ENCODE data around the gene SP2. TPM values are rescaled to one million over a fixed set of nuclear protein-coding genes. Genes with fewer than 3 reads are reported as not detected.

Gene SP2
- total and polyA plus RNA-seq, 4 donors: 1.6 to 25.9 (median 14.4) TPM

Other genes starting within 250 kb of the SP2 start
- 100 to 1,000 TPM; 165 to 185 TPM for gene KPNB1, start 246.3 kb upstream of the SP2 start, total RNA-seq
- gene KPNB1, start 246.3 kb upstream of the SP2 start, polyA plus RNA-seq (ENCODE audit: insufficient read length in 2 of 2): 100 to 1,000 TPM; 152 to 164 TPM
- 10 to 100 TPM; 10.4 to 11.5 TPM for gene TBKBP1, start 202.1 kb upstream of the SP2 start, total RNA-seq
- 10 to 100 TPM; 46.2 to 62.8 TPM for gene TBKBP1, start 202.1 kb upstream of the SP2 start, polyA plus RNA-seq (ENCODE audit: insufficient read length in 2 of 2)
- gene TBX21, start 163.0 kb upstream of the SP2 start, total RNA-seq: under 1 TPM; 0.17 to 0.20 TPM
- under 1 TPM; 0.32 to 0.36 TPM for gene TBX21, start 163.0 kb upstream of the SP2 start, polyA plus RNA-seq (ENCODE audit: insufficient read length in 2 of 2)
- 10 to 100 TPM in 1 of 2 donors, 1 to 10 TPM in 1; 7.1 to 12.5 TPM for gene OSBPL7, start 74.4 kb upstream of the SP2 start, total RNA-seq
- 10 to 100 TPM; 23.1 to 25.6 TPM for gene OSBPL7, start 74.4 kb upstream of the SP2 start, polyA plus RNA-seq (ENCODE audit: insufficient read length in 2 of 2)
- 10 to 100 TPM; 10.6 to 30.0 TPM for gene MRPL10, start 64.7 kb upstream of the SP2 start, total RNA-seq
- gene MRPL10, start 64.7 kb upstream of the SP2 start, polyA plus RNA-seq (ENCODE audit: insufficient read length in 2 of 2): 10 to 100 TPM; 37.6 to 40.8 TPM
- 1 to 10 TPM in 1 of 2 donors, under 1 TPM in 1; 0.40 to 3.4 TPM for gene LRRC46, start 64.6 kb upstream of the SP2 start, total RNA-seq
- 10 to 100 TPM in 1 of 2 donors, 1 to 10 TPM in 1; 8.9 to 13.1 TPM for gene LRRC46, start 64.6 kb upstream of the SP2 start, polyA plus RNA-seq (ENCODE audit: insufficient read length in 2 of 2)
- 10 to 100 TPM; 13.7 to 44.2 TPM for gene SCRN2, start 55.0 kb upstream of the SP2 start, total RNA-seq
- gene SCRN2, start 55.0 kb upstream of the SP2 start, polyA plus RNA-seq (ENCODE audit: insufficient read length in 2 of 2): 10 to 100 TPM; 31.5 to 35.9 TPM
- under 1 TPM; 0.22 to 0.30 TPM for gene SP6, start 45.1 kb upstream of the SP2 start, total RNA-seq
- under 1 TPM; 0.51 to 0.92 TPM for gene SP6, start 45.1 kb upstream of the SP2 start, polyA plus RNA-seq (ENCODE audit: insufficient read length in 2 of 2)
- gene PNPO, start 45.3 kb downstream of the SP2 start, total RNA-seq: 10 to 100 TPM; 22.4 to 24.0 TPM
- 10 to 100 TPM; 26.0 to 26.7 TPM for gene PNPO, start 45.3 kb downstream of the SP2 start, polyA plus RNA-seq (ENCODE audit: insufficient read length in 2 of 2)
- under 1 TPM in 1 of 2 donors, not detected in 1; 0.17 TPM for gene PRR15L, start 61.6 kb downstream of the SP2 start, total RNA-seq
- under 1 TPM in 1 of 2 donors, not detected in 1; 0.27 TPM for gene PRR15L, start 61.6 kb downstream of the SP2 start, polyA plus RNA-seq (ENCODE audit: insufficient read length in 2 of 2)
- 100 to 1,000 TPM in 1 of 2 donors, 10 to 100 TPM in 1; 77.0 to 147 TPM for gene CDK5RAP3, start 74.9 kb downstream of the SP2 start, total RNA-seq
- 100 to 1,000 TPM; 128 to 147 TPM for gene CDK5RAP3, start 74.9 kb downstream of the SP2 start, polyA plus RNA-seq (ENCODE audit: insufficient read length in 2 of 2)
- gene COPZ2, start 141.6 kb downstream of the SP2 start, total RNA-seq: 100 to 1,000 TPM in 1 of 2 donors, 10 to 100 TPM in 1; 27.1 to 137 TPM
- gene COPZ2, start 141.6 kb downstream of the SP2 start, polyA plus RNA-seq (ENCODE audit: insufficient read length in 2 of 2): 10 to 100 TPM in 1 of 2 donors, 1 to 10 TPM in 1; 7.8 to 35.6 TPM
- 10 to 100 TPM; 87.4 to 94.2 TPM for gene NFE2L1, start 152.1 kb downstream of the SP2 start, total RNA-seq
- gene NFE2L1, start 152.1 kb downstream of the SP2 start, polyA plus RNA-seq (ENCODE audit: insufficient read length in 2 of 2): 100 to 1,000 TPM; 139 to 148 TPM
- gene CBX1, start 205.2 kb downstream of the SP2 start, total RNA-seq: 100 to 1,000 TPM in 1 of 2 donors, 10 to 100 TPM in 1; 76.2 to 110 TPM
- 100 to 1,000 TPM; 210 to 240 TPM for gene CBX1, start 205.2 kb downstream of the SP2 start, polyA plus RNA-seq (ENCODE audit: insufficient read length in 2 of 2)
- 10 to 100 TPM; 13.4 to 18.9 TPM for gene SNX11, start 211.5 kb downstream of the SP2 start, total RNA-seq
- 10 to 100 TPM; 23.4 to 30.0 TPM for gene SNX11, start 211.5 kb downstream of the SP2 start, polyA plus RNA-seq (ENCODE audit: insufficient read length in 2 of 2)